B cell (primary cell): ENCODE measurements around the gene TYW1B. TPM values are rescaled to one million over a fixed set of nuclear protein-coding genes. Genes with fewer than 3 reads are reported as not detected.
"Not testable (repeated sequence)": the region's sequence is repeated elsewhere in the genome, so short reads cannot be mapped to it uniquely, and the experiment has no call there.

ENCODE experiments used
- ATAC-seq: fragments of 200-7000 bp; cut with Tn5 transposase; one replicate; pipeline ENCODE4 v1.10.0; 2021; ENCODE audit warnings: low read depth, mild to moderate bottlenecking, moderate number of reproducible peaks, moderate library complexity
- CTCF ChIA-PET: fragments of 350-600 bp; sonication (Branson Sonifier 250); formaldehyde crosslinking; loops from one replicate; lab custom pipeline; 2021; ENCODE audit warnings: antibody characterized with exemption, inconsistent platforms; lab: Charles Lee
- POLR2A ChIA-PET: fragments of 350-600 bp; sonication (Branson Sonifier 250); formaldehyde crosslinking; loops from one replicate; lab custom pipeline; 2021; ENCODE audit warnings: antibody characterized with exemption; lab: Charles Lee
- DNase-seq: peaks from one replicate; pipeline ENCODE4 v3.0.0; 2013
- H2AFZ ChIP-seq: 2 replicates; pipeline ENCODE4 v1.6.1; 2012; ENCODE audit warnings: mild to moderate bottlenecking, low read depth, low read length; ENCODE audit not compliant: insufficient read depth, poor library complexity, severe bottlenecking
- H3K27ac ChIP-seq, 2 donors: 1 replicate in 1 of 2; 2 replicates in 1 of 2; pipeline ENCODE4 v1.5.1; 2012 to 2013; ENCODE audit warnings: low read length in 2 of 2, mild to moderate bottlenecking in 2 of 2, moderate library complexity in 1 of 2
- H3K27me3 ChIP-seq, 4 experiments: fragments of 200-600 bp in 1 of 4; sonication (generic) in 1 of 4; replicated peaks in 1 of 4; 1 replicate in 2 of 4; 2 replicates in 2 of 4; pipeline versions ENCODE4 v1.6.1 to v1.7.0; 2013 to 2016; ENCODE audit warnings: low read length in 3 of 4, mild to moderate bottlenecking in 2 of 4, mixed read lengths in 1 of 4, moderate library complexity in 1 of 4; ENCODE audit not compliant: insufficient read depth in 4 of 4, control insufficient read depth in 3 of 4; ENCODE audit errors: control extremely low read depth in 1 of 4
- H3K36me3 ChIP-seq, 2 experiments: replicated peaks in 1 of 2; 1 replicate in 1 of 2; 2 replicates in 1 of 2; pipeline versions ENCODE4 v1.6.1 to v1.7.1; 2013; ENCODE audit warnings: low read length in 1 of 2; ENCODE audit not compliant: insufficient read depth in 2 of 2, control insufficient read depth in 1 of 2; ENCODE audit errors: control extremely low read depth in 1 of 2, extremely low read depth in 1 of 2
- H3K4me1 ChIP-seq, 2 donors: fragments of 200-600 bp in 1 of 2; sonication (generic) in 1 of 2; 1 replicate in 1 of 2; 2 replicates in 1 of 2; pipeline versions ENCODE4 v1.5.1 to v1.6.1; 2013 to 2017; ENCODE audit warnings: low read length in 2 of 2; ENCODE audit not compliant: control insufficient read depth in 2 of 2, insufficient read depth in 2 of 2
- H3K4me2 ChIP-seq: replicated peaks from 2 replicates; pipeline ENCODE3; 2012; ENCODE audit warnings: mild to moderate bottlenecking, low read depth, low read length; ENCODE audit not compliant: poor library complexity, severe bottlenecking
- H3K4me3 ChIP-seq, 5 experiments: fragments of 200-600 bp in 1 of 5; sonication (generic) in 1 of 5; 1 replicate in 3 of 5; 2 replicates in 2 of 5; pipeline versions ENCODE4 v1.5.1 to v1.7.0; 2011 to 2016; ENCODE audit warnings: low read length in 4 of 5, mild to moderate bottlenecking in 4 of 5, low read depth in 2 of 5, control low read depth in 1 of 5, moderate library complexity in 1 of 5; ENCODE audit not compliant: insufficient read depth in 1 of 5; ENCODE audit errors: control extremely low read depth in 1 of 5, extremely low read depth in 1 of 5
- H3K79me2 ChIP-seq: fragments of 200-600 bp; sonication (generic); one replicate; pipeline ENCODE4 v1.6.0; 2016; ENCODE audit warnings: low read length; ENCODE audit not compliant: control insufficient read depth, insufficient read depth
- H3K9ac ChIP-seq: fragments of 200-600 bp; sonication (generic); 2 replicates; pipeline ENCODE4 v1.6.1; 2017; ENCODE audit warnings: mild to moderate bottlenecking, low read length, moderate library complexity
- H3K9me3 ChIP-seq, 3 donors: one replicate each; pipeline versions ENCODE4 v1.6.1 to v1.7.1; 2013; ENCODE audit warnings: low read length in 2 of 3; ENCODE audit not compliant: control insufficient read depth in 2 of 3, insufficient read depth in 1 of 3; ENCODE audit errors: control extremely low read depth in 1 of 3
- H4K20me1 ChIP-seq: 2 replicates; pipeline ENCODE4 v1.6.0; 2012; ENCODE audit warnings: mild to moderate bottlenecking, low read length; ENCODE audit not compliant: insufficient read depth, control insufficient read depth, poor library complexity, severe bottlenecking
- H3K27ac Mint-ChIP-seq: one replicate; pipeline ENCODE4 v1.8.0; 2021; ENCODE audit warnings: mixed read lengths
- H3K27me3 Mint-ChIP-seq: one replicate; pipeline ENCODE4 v1.8.0; 2021; ENCODE audit warnings: mixed read lengths
- H3K4me1 Mint-ChIP-seq: one replicate; pipeline ENCODE4 v1.8.0; 2021; ENCODE audit warnings: mixed read lengths
- H3K4me3 Mint-ChIP-seq: one replicate; pipeline ENCODE4 v1.8.0; 2021; ENCODE audit warnings: mixed read lengths
- H3K9me3 Mint-ChIP-seq: one replicate; pipeline ENCODE4 v1.8.0; 2022; ENCODE audit warnings: mixed read lengths; ENCODE audit not compliant: insufficient read depth
- CTCF ChIP-seq: fragments of 200-600 bp; IDR thresholded peaks from one replicate; pipeline ENCODE4 v1.8.0; 2022; ENCODE audit warnings: antibody characterized with exemption, mild to moderate bottlenecking
- WGBS: methylation state at CpG from one replicate; pipeline ENCODE4 v1.1.5; 2013; ENCODE audit warnings: missing lambda C conversion rate; ENCODE audit not compliant: insufficient coverage; 5-methylcytosine and 5-hydroxymethylcytosine counted together
- intact Hi-C: fragments of 100-400 bp; cut with micrococcal nuclease; formaldehyde crosslinking; loops from one replicate; pipeline ENCODE4 v1.10.0; 2022
- polyA plus RNA-seq: library from polyadenylated mRNA; depleted of rRNA; stranded (reverse); fragments of >200 nt; gene quantifications from 2 replicates; pipeline ENCODE4 v1.2.3, GENCODE V29; 2012
- total RNA-seq, 2 donors: library from RNA; stranded (reverse); fragments of 120-200 nt in 1 of 2; gene quantifications; 1 replicate in 1 of 2; 2 replicates in 1 of 2; pipeline versions ENCODE4 v1.2.3 to v1.2.4, GENCODE V29; 2013 to 2022

The TYW1B gene
- total and polyA plus RNA-seq, 2 donors (not counting 1 experiment from before 2014, with no cell fraction given), result 4.4 to 9.4 TPM

GRCh38 chr7:72823765-72824732 is 4.0 kb downstream of the TYW1B start:
- H4K20me1 ChIP-seq, POLR2A ChIA-PET, H3K4me2 ChIP-seq, ATAC-seq, H3K27ac Mint-ChIP-seq, H3K9me3 Mint-ChIP-seq, intact Hi-C loops, H3K4me1 ChIP-seq, H2AFZ ChIP-seq, H3K4me3 ChIP-seq, H3K36me3 ChIP-seq, H3K27me3 ChIP-seq, H3K27ac ChIP-seq, H3K27me3 Mint-ChIP-seq, H3K4me3 Mint-ChIP-seq, H3K9me3 ChIP-seq, H3K9ac ChIP-seq: not testable (repeated sequence)
- DNase-seq, result peak; percentile 35
- peaks cover 12% of the 10 kb centered on the region for H3K79me2 ChIP-seq
- CTCF ChIA-PET, result interaction anchor here (0.9 to 1.9 kb wide), 6 partner anchors 23 to 627 kb away, joined by 3 to 11 read pairs (median 4); no protein-coding TSS in a partner anchor
- no CpG with 5 or more reads among the region's 11 CpGs for WGBS
- H3K4me1 Mint-ChIP-seq, result peaks cover 13% of the 10 kb centered on the region
- TF ChIP-seq CTCF, result peak; percentile 66

GRCh38 chr7:72822497-72822896 is 5.5 kb downstream of the TYW1B start:
- H3K4me3 ChIP-seq, POLR2A ChIA-PET, DNase-seq, H3K9me3 ChIP-seq, H4K20me1 ChIP-seq, H3K27me3 ChIP-seq, H3K27ac ChIP-seq, H3K27ac Mint-ChIP-seq, H3K27me3 Mint-ChIP-seq, H3K36me3 ChIP-seq, intact Hi-C loops, H3K9ac ChIP-seq, H3K4me3 Mint-ChIP-seq, ATAC-seq, H2AFZ ChIP-seq, H3K4me1 ChIP-seq, H3K4me1 Mint-ChIP-seq, H3K4me2 ChIP-seq, H3K9me3 Mint-ChIP-seq: not testable (repeated sequence)
- CTCF ChIA-PET, result interaction anchor here (1.9 kb wide), 1 partner anchor 629 kb away, joined by 11 read pairs; no protein-coding TSS in a partner anchor
- H3K79me2 ChIP-seq, result peaks cover 17% of the 10 kb centered on the region
- whole genome bisulfite sequencing, result no CpG with 5 or more reads among the region's 3 CpGs

GRCh38 chr7:72818663-72819361 is 9.2 kb downstream of the TYW1B start:
- DNase-seq, H2AFZ ChIP-seq, H3K27ac Mint-ChIP-seq, H3K9me3 Mint-ChIP-seq, H3K9ac ChIP-seq, H3K27me3 ChIP-seq, H3K36me3 ChIP-seq, H3K9me3 ChIP-seq, H3K27me3 Mint-ChIP-seq, H3K4me3 ChIP-seq, H3K4me1 Mint-ChIP-seq, H3K4me3 Mint-ChIP-seq, H4K20me1 ChIP-seq, H3K27ac ChIP-seq, POLR2A ChIA-PET, H3K4me1 ChIP-seq, ATAC-seq, H3K4me2 ChIP-seq, intact Hi-C loops: not testable (repeated sequence)
- CTCF ChIA-PET, result interaction anchor here (1.0 kb wide), 1 partner anchor 12 kb away, joined by 3 read pairs; no protein-coding TSS in a partner anchor
- 95% methylated on average over 6 of the region's 10 CpGs for WGBS
- H3K79me2 ChIP-seq, result peaks cover 17% of the 10 kb centered on the region
